A549 treated with RU486 at 1 μM for 4 hours (cell line): ENCODE results near the gene GLDN. TPM values are rescaled to one million over a fixed set of nuclear protein-coding genes. Genes with fewer than 3 reads are reported as not detected.

Experiments
- total RNA-seq: library from RNA; stranded (reverse); fragments of 200-300 nt; extraction: Qiagen RNA extraction; gene quantifications from 5 replicates; pipeline ENCODE4 v1.2.3, GENCODE V29; 2022; ENCODE audit warnings: low read depth

GLDN gene
- 0.09 TPM in 1 of 5 replicates, not detected in the others for total RNA-seq

GRCh38 chr15:51341366-51342226 is at the start of gene GLDN:
Gene GLDN, plus strand, starts transcription at chr15:51341655. Its CDS starts 30 bp downstream, at chr15:51341685.

GRCh38 chr15:51338496-51338895 is 3.0 kb upstream of the GLDN start, which contains the start of gene CYP19A1:
Gene CYP19A1, minus strand, starts transcription at chr15:51338596. Its CDS starts 95,684 bp downstream, at chr15:51242912.

Other genes with a start within 250 kb of the GLDN start
- gene TNFAIP8L3, start 246.7 kb upstream of the GLDN start, total RNA-seq = 5.3 to 9.7 TPM (median 6.9 TPM) in 5 replicates
- 0.16 to 0.79 TPM (median 0.31 TPM) in 5 replicates for gene CYP19A1, start 3.1 kb upstream of the GLDN start, total RNA-seq